ENCODE data around the gene OR2Y1.
"Not testable (repeated sequence)": the region's sequence is repeated elsewhere in the genome, so short reads cannot be mapped to it uniquely, and the experiment has no call there.

The OR2Y1 gene

GRCh38 chr5:180784497-180785097 lies 44.7 kb upstream of the OR2Y1 start:
- DNase-seq (ENCODE audit: low read depth) = peak; percentile 88
- TF ChIP-seq CTCF (conservative IDR thresholded peaks at IDR 0.05; ENCODE audit: low read length) = peak; percentile 92
- 0 out of 2 replicates have a peak overlapping the region, but pooled peaks have one; percentile 2 for H3K4me3 ChIP-seq (ENCODE audit: low read length)

GRCh38 chr5:180783340-180784052 lies 43.6 kb upstream of the OR2Y1 start:
- no peak for DNase-seq (ENCODE audit: low read depth)
- no peak for TF ChIP-seq CTCF (conservative IDR thresholded peaks at IDR 0.05; ENCODE audit: low read length)
- no peak overlapping the region for H3K4me3 ChIP-seq (ENCODE audit: low read length)

GRCh38 chr5:180782748-180783147 lies 42.9 kb upstream of the OR2Y1 start:
- H3K4me3 ChIP-seq (ENCODE audit: low read length) = no peak overlapping the region
- no peak for TF ChIP-seq CTCF (conservative IDR thresholded peaks at IDR 0.05; ENCODE audit: low read length)
- DNase-seq (ENCODE audit: low read depth) = no peak

DNA sequence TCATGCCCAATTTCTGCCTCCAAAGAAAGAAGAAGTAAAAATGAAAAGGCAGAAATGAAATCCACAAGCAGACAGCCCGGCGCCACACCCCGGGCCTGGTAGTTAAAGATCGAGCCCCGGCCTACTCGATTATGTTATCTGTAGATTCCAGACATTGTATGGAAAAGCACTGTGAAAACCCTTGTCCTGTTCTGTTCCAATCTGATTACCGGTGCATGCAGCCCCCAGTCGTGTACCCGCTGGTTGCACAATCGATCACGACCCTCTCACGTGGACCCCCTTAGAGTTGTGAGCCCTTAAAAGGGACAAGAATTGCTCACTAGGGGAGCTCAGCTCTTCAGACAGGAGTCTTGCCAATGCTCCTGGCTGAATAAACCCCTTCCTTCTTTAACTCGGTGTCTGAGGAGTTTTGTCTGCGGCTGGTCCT lies 42.1 kb upstream of the OR2Y1 start:
- DNase-seq (ENCODE audit: low read depth); H3K4me3 ChIP-seq (ENCODE audit: low read length): not testable (repeated sequence)

DNA sequence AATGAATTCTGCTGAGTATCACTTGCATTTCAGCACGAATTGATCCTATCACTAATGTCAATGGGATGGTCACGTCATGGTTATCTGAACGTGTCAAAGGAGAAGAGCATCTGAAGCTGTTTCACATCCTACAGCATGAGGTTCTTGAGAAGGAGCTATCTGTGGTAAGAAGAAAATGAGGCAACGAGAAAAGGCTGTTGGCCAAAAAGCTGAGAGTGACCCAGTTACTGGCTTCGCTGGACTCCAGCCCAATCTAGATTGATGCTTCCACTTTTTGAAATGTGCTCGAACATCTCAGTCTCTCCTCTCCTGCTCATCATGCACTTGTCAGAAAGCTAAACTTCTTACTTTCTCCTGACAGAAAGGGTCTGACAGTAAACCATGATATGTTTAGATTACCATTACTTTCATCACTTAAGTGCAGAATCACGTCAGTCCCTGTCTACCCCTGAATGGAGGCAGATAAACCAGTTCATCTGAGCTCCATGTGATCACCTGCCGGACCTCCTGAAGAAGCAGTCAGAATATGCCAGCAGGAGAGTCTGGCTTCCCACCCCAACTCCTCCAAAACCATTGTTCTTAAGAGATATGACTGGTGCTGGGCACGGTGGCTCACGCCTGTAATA lies 40.2 kb upstream of the OR2Y1 start:
- TF ChIP-seq CTCF (conservative IDR thresholded peaks at IDR 0.05; ENCODE audit: low read length) = no peak
- no peak for DNase-seq (ENCODE audit: low read depth)
- no peak overlapping the region for H3K4me3 ChIP-seq (ENCODE audit: low read length)

DNA sequence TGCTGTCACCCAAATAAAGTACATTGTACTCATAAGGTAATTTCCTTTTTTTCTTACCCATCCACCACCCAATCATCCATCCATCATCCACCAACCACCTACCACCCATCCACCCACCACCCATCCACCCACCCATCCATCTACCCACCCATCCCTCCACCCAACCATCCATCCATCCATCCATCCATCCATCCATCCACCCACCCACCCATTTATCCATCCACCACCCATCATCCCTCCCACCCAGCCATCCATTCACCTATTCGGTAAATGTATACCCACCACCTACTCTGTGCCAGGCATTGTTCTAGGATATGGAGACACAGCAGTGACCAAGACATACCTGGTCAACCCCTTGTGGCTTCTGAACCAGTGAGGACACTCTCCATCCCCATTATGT lies 37.6 kb upstream of the OR2Y1 start:
- no peak for TF ChIP-seq CTCF (conservative IDR thresholded peaks at IDR 0.05; ENCODE audit: low read length)
- H3K4me3 ChIP-seq (ENCODE audit: low read length) = no peak overlapping the region
- DNase-seq (ENCODE audit: low read depth) = no peak

DNA sequence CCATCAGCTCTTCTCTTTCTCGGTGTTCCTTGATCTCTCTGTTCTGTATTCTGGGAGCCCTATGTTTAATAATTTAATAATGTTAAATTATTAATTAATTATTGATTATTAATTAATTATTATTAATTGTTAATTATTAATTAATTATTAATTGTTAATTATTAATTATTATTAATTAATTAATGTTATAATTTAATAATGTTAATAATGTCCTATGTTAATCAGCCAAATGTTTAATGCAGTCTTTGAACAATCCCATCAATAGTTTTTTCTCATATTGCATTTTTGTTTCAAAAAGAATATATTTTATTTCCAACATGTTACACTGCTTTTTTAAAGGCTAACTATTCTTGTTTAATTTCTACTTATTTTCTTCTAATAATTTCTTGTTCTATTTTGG lies 36.5 kb upstream of the OR2Y1 start:
- DNase-seq (ENCODE audit: low read depth) = no peak
- TF ChIP-seq CTCF (conservative IDR thresholded peaks at IDR 0.05; ENCODE audit: low read length) = no peak
- no peak overlapping the region for H3K4me3 ChIP-seq (ENCODE audit: low read length)
